Endothelial cell of umbilical vein (primary cell): ENCODE data around the gene LSM5. TPM values are rescaled to one million over a fixed set of nuclear protein-coding genes. Genes with fewer than 3 reads are reported as not detected.
A peak's percentile ranks its signal among the peaks of the same experiment; 100 is the strongest.

Experiments used
- BruUV-seq: library from RNA; stranded (reverse); fragments of 400-500 nt; replicated peaks from 2 replicates; lab custom pipeline; 2021; lab: Mats Ljungman, UMichigan
- CTCF ChIA-PET: fragments of 300-600, 350-600 bp; sonication (Branson Sonifier 250); formaldehyde crosslinking; loops from one replicate; lab custom pipeline; 2021; ENCODE audit warnings: antibody characterized with exemption, inconsistent platforms; lab: Charles Lee
- POLR2A ChIA-PET: fragments of 300-600, 350-600 bp; sonication (Branson Sonifier 250); formaldehyde crosslinking; loops from one replicate; lab custom pipeline; 2021; ENCODE audit warnings: antibody characterized with exemption, inconsistent platforms; lab: Charles Lee
- DNase-seq: peaks from one replicate; pipeline ENCODE4 v3.0.0-alpha.2; 2011; ENCODE audit warnings: low read depth, low spot score
- FAIRE-seq: peaks from 2 replicates; lab custom pipeline; 2011; peaks lifted over from hg19 to GRCh38; lab: Jason Lieb, UNC
- H2AFZ ChIP-seq: 2 replicates; pipeline ENCODE4 v1.6.0; 2012; ENCODE audit warnings: low read depth, low read length, control low read depth, inconsistent platforms
- H3K27ac ChIP-seq: 2 replicates; pipeline ENCODE4 v1.5.1; 2011; ENCODE audit warnings: low read depth, mild to moderate bottlenecking, control low read depth, low read length, moderate library complexity; ENCODE audit not compliant: insufficient read depth
- H3K27me3 ChIP-seq, 2 experiments: 2 replicates each; pipeline versions ENCODE4 v1.6.0 to v1.6.1; 2011; ENCODE audit warnings: low read length in 2 of 2, mixed read lengths in 1 of 2; ENCODE audit not compliant: control insufficient read depth in 2 of 2, insufficient read depth in 2 of 2
- H3K36me3 ChIP-seq, 2 experiments: 2 replicates in 1 of 2; 3 replicates in 1 of 2; pipeline ENCODE4 v1.5.1; 2011; ENCODE audit warnings: low read length in 2 of 2, mild to moderate bottlenecking in 1 of 2, moderate library complexity in 1 of 2; ENCODE audit not compliant: control insufficient read depth in 2 of 2, insufficient read depth in 2 of 2; ENCODE audit errors: extremely low read depth in 1 of 2
- H3K4me1 ChIP-seq: 3 replicates; pipeline ENCODE4 v1.5.1; 2011; ENCODE audit warnings: mild to moderate bottlenecking, low read length; ENCODE audit not compliant: control insufficient read depth, insufficient read depth; ENCODE audit errors: extremely low read depth
- H3K4me2 ChIP-seq: 2 replicates; pipeline ENCODE4 v1.6.1; 2011; ENCODE audit warnings: low read length, control low read depth, mixed read lengths; ENCODE audit not compliant: insufficient read depth
- H3K4me3 ChIP-seq, 3 experiments: fragments of 200-600 bp in 1 of 3; sonication (generic), shearing (Covaris generic) in 1 of 3; replicated peaks in 1 of 3; 2 replicates each; pipeline ENCODE4 v1.5.1; 2011 to 2016; ENCODE audit warnings: control low read depth in 3 of 3, low read length in 3 of 3, mild to moderate bottlenecking in 2 of 3, inconsistent platforms in 1 of 3, low read depth in 1 of 3, moderate library complexity in 1 of 3; ENCODE audit not compliant: insufficient read depth in 1 of 3
- H3K79me2 ChIP-seq: 2 replicates; pipeline ENCODE4 v1.6.0; 2012; ENCODE audit warnings: low read length, inconsistent platforms; ENCODE audit not compliant: control insufficient read depth, insufficient read depth
- H3K9ac ChIP-seq: replicated peaks from 2 replicates; pipeline ENCODE3; 2011; ENCODE audit warnings: low read length, control low read depth; ENCODE audit not compliant: insufficient read depth; ENCODE audit errors: extremely low read depth
- H3K9me1 ChIP-seq: replicated peaks from 3 replicates; pipeline ENCODE4 v1.6.0; 2011; ENCODE audit warnings: mild to moderate bottlenecking, low read length; ENCODE audit not compliant: control insufficient read depth, insufficient read depth; ENCODE audit errors: extremely low read depth
- H3K9me3 ChIP-seq: replicated peaks from 2 replicates; pipeline ENCODE4 v1.5.1; 2012; ENCODE audit warnings: low read length, inconsistent platforms; ENCODE audit not compliant: control insufficient read depth, insufficient read depth
- H4K20me1 ChIP-seq: replicated peaks from 2 replicates; pipeline ENCODE3; 2011; ENCODE audit warnings: mild to moderate bottlenecking, low read length; ENCODE audit not compliant: control insufficient read depth, insufficient read depth; ENCODE audit errors: extremely low read depth
- EZH2 ChIP-seq: IDR thresholded peaks from 2 replicates; pipeline ENCODE4 v1.6.1; 2012; ENCODE audit warnings: borderline replicate concordance, low read depth, mild to moderate bottlenecking, moderate library complexity, low read length, inconsistent platforms; ENCODE audit not compliant: severe bottlenecking
- FOS ChIP-seq: IDR thresholded peaks from 2 replicates; pipeline ENCODE4 v1.6.1; 2011; ENCODE audit warnings: mild to moderate bottlenecking, low read length, moderate library complexity, borderline replicate concordance; ENCODE audit not compliant: insufficient read depth
- GATA2 ChIP-seq: IDR thresholded peaks from 2 replicates; pipeline ENCODE4 v1.7.0; 2011; ENCODE audit warnings: low read depth, mild to moderate bottlenecking, moderate library complexity, mixed read lengths, low read length; ENCODE audit not compliant: insufficient read length, insufficient read depth
- JUN ChIP-seq: IDR thresholded peaks from 2 replicates; pipeline ENCODE4 v1.6.1; 2011; ENCODE audit warnings: borderline replicate concordance, low read depth; ENCODE audit not compliant: insufficient read length, insufficient read depth
- MAX ChIP-seq: IDR thresholded peaks from 2 replicates; pipeline ENCODE4 v1.6.1; 2011; ENCODE audit not compliant: insufficient read depth, insufficient read length
- MYC ChIP-seq: IDR thresholded peaks from one replicate; pipeline ENCODE4 v1.6.1; 2011; ENCODE audit warnings: mild to moderate bottlenecking, low read depth, low read length
- POLR2A ChIP-seq: IDR thresholded peaks from 2 replicates; pipeline ENCODE4 v1.6.1; 2012; ENCODE audit warnings: low read depth, mild to moderate bottlenecking, control low read depth, low read length
- POLR2AphosphoS5 ChIP-seq: IDR thresholded peaks from 2 replicates; pipeline ENCODE4 v1.6.1; 2012; ENCODE audit warnings: low read depth, mild to moderate bottlenecking, control low read depth, low read length, moderate library complexity; ENCODE audit not compliant: insufficient read depth
- dilution Hi-C: fragments of 300-500 bp; cut with MboI; formaldehyde crosslinking; loops from one replicate; pipeline ENCODE4 v1.15.0; 2019; ENCODE audit warnings: low sequenced_read_pairs; ENCODE audit not compliant: extremely low pct_ligation_motif_present
- intact Hi-C: fragments of 100-400 bp; cut with micrococcal nuclease; formaldehyde crosslinking; loops from one replicate; pipeline ENCODE4 v1.10.0; 2022
- polyA plus RNA-seq, 4 experiments: library from polyadenylated mRNA; depleted of rRNA in 3 of 4; stranded (reverse) in 3 of 4; unstranded in 1 of 4; fragments of >200 nt; gene quantifications; 2 replicates each; pipeline versions ENCODE4 v1.2.1 to v1.2.3, GENCODE V29; 2011 to 2012; ENCODE audit warnings: missing spikeins in 1 of 4
- total RNA-seq: library from RNA; stranded (reverse); gene quantifications from 2 replicates; pipeline ENCODE4 v1.2.3, GENCODE V29; 2021
- TF ChIP-seq, protein P1 (sequence below), 2 donors: IDR thresholded peaks; 1 replicate in 1 of 2; 2 replicates in 1 of 2; pipeline ENCODE4 v1.5.1; 2011; ENCODE audit warnings: low read length in 2 of 2, mild to moderate bottlenecking in 2 of 2, moderate library complexity in 2 of 2, control low read depth in 1 of 2, inconsistent platforms in 1 of 2, low read depth in 1 of 2; ENCODE audit not compliant: insufficient read depth in 1 of 2; ENCODE audit errors: extremely low read depth in 1 of 2

The LSM5 gene
- total and polyA plus RNA-seq, 2 donors (not counting 3 experiments of a cell fraction or from before 2014, with no cell fraction given), result 36.3 to 68.1 TPM

GRCh38 chr7:32501522-32501921, 11.3 kb upstream of the LSM5 start:
- peak; percentile 90 for FAIRE-seq
- Histone ChIP-seq H3K27ac (peak overlapping the region; percentile 63), H3K36me3 (no peaks in the 10 kb centered on the region), H3K4me1 (peaks cover 26% of the 10 kb centered on the region), H3K9me3 (no peaks in the 10 kb centered on the region), H3K4me3 (peak overlapping the region in 1 of 3 experiments; percentile 15), H3K4me2 (peak overlapping the region; percentile 87), H3K9ac (peak overlapping the region; percentile 3), H2AFZ (no peak overlapping the region), H3K79me2 (peaks cover 88% of the 10 kb centered on the region), H3K9me1 (no peaks in the 10 kb centered on the region), H3K27me3 (no peaks in the 10 kb centered on the region), H4K20me1 (no peaks in the 10 kb centered on the region)
- POLR2A ChIA-PET, result no interaction called here
- CTCF ChIA-PET, result interaction anchor here (1.0 kb wide), 1 partner anchor 10 kb away, joined by 3 read pairs; no protein-coding TSS in a partner anchor
- peak; percentile 56 for DNase-seq
- dilution Hi-C loops (no loop called here), intact Hi-C loops (no loop called here)
- TF ChIP-seq, protein P1, sequence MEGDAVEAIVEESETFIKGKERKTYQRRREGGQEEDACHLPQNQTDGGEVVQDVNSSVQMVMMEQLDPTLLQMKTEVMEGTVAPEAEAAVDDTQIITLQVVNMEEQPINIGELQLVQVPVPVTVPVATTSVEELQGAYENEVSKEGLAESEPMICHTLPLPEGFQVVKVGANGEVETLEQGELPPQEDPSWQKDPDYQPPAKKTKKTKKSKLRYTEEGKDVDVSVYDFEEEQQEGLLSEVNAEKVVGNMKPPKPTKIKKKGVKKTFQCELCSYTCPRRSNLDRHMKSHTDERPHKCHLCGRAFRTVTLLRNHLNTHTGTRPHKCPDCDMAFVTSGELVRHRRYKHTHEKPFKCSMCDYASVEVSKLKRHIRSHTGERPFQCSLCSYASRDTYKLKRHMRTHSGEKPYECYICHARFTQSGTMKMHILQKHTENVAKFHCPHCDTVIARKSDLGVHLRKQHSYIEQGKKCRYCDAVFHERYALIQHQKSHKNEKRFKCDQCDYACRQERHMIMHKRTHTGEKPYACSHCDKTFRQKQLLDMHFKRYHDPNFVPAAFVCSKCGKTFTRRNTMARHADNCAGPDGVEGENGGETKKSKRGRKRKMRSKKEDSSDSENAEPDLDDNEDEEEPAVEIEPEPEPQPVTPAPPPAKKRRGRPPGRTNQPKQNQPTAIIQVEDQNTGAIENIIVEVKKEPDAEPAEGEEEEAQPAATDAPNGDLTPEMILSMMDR (IDR thresholded peaks at IDR 0.05; ENCODE audit: extremely low read depth in 1 of 2, insufficient read depth in 1 of 2, low read depth in 1 of 2, low read length in 2 of 2), result no peak
- no peak for TF ChIP-seq MAX
- no peak for TF ChIP-seq POLR2A
- TF ChIP-seq MYC, result no peak
- TF ChIP-seq EZH2, result no peak
- TF ChIP-seq FOS, result peak; percentile 31
- TF ChIP-seq POLR2AphosphoS5, result no peak
- peak; percentile 55 for TF ChIP-seq JUN
- TF ChIP-seq GATA2, result no peak
- BruUV-seq, result no TSS peak
